ENCODE results near the gene LTN1.
"Not testable (repeated sequence)": the region's sequence is repeated elsewhere in the genome, so short reads cannot be mapped to it uniquely, and the experiment has no call there.

The LTN1 gene

DNA sequence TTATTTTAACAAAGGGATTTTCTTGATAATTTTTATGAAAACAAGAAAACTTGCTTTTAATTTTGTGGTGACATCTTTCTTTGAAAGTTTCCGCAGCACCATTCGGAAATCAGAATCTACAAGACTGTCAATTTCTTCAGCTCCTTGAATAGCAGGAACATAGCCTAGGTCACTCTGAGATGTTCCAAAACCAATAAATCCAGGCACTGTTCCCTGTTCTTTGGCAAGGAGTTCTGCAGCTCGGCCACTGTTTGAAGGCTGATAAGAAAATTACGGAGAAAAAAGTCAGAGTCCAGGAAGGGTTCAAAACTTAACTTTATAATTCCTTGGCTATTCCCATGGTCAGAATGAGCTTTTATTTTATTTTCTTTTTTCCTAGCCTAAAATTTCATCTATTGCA lies 6.0 kb downstream of the LTN1 start:
- DNase-seq, result no peak

DNA sequence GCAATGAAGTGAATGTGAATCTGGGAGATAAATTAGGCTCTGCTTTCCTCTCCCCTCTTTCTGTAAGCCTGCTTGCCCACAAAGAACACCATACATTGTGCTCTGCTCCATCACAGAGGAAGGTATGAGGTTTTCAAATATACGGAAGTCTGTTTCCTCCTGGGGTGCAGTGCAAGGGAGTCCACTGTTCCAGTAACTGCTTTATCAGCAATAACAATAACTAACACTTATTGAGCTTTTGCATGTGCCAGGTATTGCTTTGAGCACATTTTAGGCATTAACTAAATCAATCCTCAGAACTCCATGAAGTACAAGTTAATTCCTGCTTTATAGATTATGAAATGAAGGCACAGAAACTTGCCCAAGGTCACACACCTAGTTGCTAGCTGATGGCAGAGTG lies 10.0 kb downstream of the LTN1 start:
- no peak for DNase-seq

DNA sequence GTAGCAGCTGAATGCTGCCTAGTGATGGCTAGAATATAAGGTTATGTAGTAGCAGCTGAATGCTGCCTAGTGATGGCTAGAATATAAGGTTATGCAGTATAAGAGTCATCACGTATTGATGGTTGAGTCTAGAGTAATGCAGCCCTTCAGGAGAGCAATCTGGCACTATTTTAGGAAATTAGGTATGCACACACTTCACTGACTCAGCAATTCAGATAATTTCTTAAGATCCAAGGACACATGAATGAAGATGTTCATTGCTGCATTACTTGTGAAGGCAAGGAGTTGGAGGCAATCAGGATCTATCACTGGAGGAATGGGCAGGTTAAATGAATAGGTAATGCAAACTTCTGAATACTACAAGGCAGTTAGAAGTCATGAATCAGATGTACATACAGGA lies 13.6 kb downstream of the LTN1 start:
- no peak for DNase-seq

DNA sequence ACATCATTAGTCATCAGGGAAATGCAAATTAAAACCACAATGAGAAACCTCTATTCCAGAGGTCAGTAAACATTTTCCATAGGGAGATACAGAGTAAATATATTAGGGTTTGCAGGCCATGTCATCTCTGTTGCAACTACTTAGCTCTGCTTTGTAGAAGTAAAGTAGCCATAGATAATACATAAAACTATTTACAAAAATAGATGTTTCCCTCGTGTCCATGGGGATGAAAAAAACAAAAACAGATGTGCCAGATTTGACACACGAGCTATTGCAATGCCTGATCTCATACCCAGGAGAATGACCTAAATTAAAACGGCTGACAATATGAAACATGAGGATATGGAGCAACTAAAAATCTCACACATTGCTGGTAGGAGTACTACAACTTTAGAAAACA lies 17.3 kb downstream of the LTN1 start:
- no peak for DNase-seq

DNA sequence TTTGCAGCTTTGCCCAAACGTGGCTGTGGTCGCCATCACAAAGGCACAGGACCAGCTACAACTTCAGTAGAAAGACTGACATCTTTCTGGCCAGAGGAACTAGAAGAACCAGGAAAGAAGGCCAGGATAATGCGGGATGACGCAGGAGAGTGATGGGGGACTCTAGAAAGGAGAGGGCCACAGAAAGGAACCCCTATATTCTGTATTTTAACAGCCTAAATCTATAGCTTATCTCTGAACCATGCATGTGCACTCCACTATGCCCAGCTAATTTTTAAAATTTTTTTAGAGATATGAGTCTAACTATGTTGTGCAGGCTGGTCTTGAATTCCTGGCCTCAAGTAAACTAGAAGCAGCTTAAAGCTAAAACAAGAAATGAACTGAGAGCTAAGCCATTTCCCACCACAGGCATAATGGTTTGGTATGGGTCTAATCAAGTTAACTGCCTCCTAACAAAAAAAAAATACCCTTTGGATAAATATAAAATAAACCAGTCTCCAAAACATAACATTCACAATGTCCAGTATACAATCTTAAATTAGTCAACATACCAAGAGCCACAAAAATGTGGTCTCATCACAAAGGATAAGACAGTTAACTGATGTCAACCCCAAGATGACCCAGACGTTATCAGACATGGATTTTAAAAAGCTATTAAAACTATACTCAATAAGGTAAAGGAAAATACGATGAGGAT lies 18.0 kb downstream of the LTN1 start:
- DNase-seq, result no peak

DNA sequence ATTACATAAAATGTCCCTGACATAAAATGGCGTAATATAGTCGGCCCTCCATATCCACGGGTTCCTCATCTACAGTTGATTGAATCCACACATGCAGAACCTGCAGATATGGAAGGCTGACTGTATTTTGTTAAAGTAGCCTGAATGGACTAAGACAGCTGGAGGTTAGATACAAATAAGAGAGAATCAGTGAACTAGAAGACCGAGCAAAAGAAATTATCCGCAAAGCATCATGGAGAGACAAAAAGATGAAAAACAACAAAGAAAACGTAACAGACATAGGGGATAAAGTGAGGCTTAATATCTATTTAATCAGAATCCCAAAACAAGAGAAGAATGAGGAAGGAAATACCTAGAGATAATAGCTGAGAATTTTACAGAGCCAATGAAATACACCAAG lies 20.3 kb downstream of the LTN1 start:
- DNase-seq, result no peak

DNA sequence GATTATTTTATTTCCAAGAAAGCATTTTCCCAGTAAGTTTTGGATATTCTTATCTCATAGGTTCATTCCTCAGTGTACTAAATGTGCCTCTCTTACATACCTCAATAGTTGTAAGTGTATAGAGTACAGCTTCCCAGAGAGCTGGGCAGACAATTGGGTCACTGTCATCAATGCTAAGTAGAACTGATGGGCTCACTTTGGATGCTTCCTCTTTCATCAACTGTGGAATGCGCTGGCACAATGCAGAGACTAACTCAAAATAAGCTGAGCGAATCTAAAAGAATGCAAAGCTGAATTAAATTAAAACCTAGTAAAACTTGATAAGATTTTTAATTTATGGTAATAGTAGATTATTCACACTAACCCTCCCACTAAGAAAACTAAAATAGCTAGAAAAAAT lies 21.5 kb downstream of the LTN1 start:
- no peak for DNase-seq

DNA sequence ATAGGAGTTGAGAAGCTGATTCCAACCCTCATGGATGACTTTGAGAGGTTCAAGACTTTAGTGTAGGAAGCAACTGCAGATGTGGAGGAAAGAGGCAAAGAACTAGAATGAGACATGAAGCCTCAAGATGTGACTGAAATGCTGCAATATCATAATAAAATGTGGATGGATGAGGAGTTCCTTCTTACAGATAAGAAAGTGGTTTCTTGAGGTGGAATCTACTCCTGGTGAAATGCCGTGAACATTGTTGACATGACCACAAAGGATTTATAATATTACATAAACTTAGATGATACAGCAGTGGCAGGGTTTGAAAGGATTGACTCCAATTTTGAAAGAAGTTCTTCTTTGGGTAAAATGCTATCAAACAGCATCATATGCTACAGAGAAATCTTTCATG lies 28.8 kb downstream of the LTN1 start:
- DNase-seq, result no peak

DNA sequence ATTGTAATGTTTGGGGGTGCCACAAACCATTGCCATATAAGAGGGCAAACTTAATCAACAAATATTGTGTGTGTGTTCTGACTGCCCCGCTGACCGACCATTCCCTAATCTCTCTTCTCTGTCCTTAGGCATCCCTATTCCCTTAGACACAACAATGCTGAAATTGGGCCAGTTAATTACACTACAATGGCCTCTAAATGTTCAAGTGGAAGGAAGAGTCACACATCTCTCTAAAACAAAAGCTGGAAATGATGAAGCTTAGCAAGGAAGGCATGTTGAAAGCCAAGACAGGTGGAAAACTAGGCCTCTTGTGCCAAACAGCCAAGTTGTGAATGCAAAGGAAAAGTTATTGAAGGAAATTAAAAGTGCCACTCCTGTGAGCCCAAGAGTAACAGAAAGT lies 30.2 kb downstream of the LTN1 start:
- DNase-seq, result no peak

DNA sequence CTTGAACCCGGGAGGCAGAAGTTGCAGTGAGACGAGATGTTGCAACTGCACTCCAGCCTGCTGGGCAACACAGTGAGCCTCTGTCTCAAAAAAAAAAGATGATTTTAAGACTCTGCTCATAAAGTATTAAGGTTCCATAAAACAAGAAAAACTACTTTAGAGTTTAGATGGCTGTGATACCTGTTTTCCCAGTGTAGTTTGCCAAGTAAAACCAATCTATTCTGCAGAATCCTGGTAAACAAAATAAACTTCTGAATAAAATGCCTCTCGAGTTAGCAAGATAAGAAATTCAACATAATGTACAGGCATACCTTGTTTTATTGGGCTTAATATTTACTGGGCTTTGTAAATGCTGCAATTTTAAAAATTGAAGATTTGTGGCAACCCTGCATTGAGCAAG lies 30.8 kb downstream of the LTN1 start:
- no peak for DNase-seq

DNA sequence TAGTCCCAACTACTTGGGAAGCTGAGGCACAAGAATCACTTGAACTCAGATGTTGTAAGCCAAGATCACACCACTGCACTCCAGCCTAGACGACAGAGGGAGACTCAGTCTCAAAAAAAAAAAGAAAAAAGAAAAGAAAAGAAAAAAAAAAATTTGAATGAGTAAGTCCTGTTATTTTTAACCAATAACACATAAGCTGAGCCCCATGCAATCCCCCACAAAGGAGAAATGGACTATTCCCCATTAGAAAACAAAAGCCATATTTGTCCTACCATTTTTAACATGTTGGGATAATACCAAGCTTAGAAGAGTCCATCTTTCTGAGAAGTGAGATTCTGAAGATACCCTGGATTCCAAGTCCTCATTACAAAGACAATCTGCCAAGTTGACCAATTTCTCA lies 32.4 kb downstream of the LTN1 start:
- no peak for DNase-seq

DNA sequence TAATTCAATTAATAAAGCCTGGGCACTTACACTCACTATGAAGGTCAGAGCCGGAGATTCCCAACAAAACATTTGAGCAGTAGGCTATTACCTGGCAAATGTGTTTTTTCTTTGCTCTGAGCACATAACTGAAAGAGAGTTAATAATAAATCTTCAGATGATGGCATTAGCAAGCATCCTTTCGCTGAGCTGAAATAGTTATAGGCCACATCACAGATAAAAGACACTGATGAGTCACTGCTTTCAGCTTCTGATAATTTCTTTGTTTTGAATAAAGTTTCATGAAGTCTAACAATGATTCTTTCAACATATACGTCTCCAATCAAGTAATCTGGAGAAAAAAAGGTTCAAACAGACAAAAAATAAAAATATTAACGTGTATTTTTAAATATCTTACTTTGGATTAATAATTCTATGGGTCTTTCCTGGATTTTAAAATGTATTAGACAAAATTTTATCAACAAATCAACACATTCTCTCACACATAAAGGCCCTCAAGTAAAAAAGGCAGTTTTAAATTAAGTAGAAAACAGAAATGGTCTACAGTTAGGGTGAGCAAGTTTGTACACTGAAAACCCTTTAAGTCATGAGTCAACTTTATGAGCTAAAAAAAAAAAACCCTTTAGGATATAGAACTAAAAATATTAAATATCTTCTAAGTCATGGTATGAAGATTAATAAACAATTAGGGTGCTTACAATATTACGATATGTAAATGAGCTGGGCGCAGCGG lies 33.1 kb downstream of the LTN1 start:
- DNase-seq, result no peak

DNA sequence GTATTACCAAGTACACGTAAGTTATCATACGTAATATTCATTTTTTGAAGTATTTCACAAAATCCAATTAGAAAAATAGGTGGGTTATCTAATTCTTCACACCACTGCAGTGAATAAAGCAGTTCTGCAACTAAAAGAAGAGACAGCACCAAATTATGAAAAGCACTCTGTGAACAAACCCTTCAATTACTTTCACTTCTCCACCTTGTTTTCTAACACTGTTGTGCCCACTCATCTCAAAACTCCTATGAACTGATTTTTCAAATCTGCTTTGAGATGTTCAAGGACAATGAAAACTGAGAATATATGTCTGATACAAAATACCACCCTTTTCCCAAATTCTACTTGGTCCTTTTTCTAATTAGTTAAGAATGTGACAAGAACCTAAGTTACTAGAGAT lies 39.4 kb downstream of the LTN1 start:
- no peak for DNase-seq

DNA sequence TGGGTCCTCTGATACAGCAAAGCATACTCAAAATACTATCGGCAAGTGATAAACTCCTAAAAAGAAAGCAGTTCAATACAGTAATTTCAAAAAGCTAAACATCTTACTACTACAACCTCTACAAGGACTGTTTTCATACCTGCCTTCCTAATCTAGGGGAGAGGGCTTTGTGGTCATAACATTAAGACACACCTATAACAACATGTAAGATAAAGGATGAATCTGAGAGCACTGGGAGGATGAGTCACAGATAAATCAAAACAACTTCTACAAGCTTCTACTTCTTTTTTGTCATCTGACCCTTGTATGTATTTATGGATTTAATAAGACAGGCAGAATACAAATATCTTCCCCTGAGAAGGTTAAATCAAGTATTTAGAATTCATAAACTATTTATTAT lies 40.0 kb downstream of the LTN1 start:
- DNase-seq, result no peak

DNA sequence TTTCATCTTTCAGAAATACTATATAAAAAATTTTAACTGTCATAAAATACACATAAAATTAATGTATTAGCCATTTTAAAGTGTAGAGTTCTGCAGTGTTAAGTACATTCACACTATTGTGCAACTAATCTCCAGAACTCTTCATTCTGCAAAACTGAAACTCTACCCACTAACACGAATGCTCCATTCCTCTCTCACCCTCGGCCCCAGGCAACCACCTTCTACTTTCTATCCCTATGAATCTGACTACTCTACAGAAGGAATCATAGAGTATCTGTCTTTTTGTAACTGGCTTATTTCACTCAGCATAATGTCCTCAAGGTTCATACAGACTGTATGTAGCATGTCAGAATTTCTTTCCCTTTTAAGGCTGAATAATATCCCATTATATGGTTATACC lies 43.4 kb downstream of the LTN1 start:
- DNase-seq, result no peak

DNA sequence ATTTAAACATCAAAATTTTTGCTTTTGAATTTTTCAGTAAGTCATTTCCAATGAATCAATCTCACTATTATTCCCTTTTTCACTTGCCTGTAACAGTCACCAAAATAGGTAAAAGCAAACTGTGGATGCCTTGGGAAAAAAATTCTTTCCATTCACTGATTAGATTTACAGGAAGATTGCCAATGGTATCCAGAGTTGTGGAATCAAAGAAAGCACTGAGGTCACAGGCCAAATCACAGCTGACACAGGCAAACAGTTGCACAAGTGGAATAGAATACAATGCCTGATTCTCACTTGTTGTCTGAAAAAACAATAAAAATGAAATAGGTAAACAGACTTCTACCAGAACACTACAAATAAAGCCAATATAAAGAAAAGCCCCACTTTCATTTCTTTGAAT lies 48.4 kb downstream of the LTN1 start:
- DNase-seq, result no peak

DNA sequence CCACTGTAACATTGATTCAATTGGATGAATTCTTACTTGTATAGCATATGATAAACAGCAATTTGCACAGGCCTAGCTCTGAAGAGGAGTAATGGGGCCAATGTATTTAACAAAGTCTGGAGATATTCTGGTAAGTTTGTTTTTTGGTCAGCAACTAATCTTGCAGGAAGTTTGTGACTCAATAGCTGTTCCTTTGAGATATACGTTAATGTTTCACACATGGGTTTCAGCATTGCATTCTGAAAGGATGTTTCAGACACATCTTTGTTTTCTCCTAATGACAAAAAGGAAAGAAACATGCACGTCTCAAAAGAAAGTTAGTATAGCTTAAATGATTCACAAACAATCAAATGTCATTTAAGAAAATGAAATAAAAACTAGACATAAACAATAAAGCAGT lies 49.0 kb downstream of the LTN1 start:
- DNase-seq, result no peak

DNA sequence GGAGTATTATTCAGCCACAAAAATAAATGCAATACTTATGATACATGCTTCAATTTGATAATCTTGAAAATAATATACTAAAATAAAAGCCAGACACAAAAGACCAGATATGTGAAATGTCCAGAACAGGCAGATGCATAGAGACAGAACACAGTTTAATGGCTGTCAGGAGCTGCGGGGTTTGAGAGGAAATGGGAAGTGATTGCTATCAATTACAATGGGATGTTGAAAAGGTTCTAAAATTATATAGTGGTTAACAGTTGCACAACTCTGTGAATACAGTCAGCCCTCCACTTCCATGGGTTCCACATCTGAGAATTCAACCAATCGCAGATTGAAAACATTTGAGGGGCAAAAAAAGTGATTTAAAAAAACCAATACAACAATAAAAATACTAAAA lies 54.0 kb downstream of the LTN1 start:
- no peak for DNase-seq

DNA sequence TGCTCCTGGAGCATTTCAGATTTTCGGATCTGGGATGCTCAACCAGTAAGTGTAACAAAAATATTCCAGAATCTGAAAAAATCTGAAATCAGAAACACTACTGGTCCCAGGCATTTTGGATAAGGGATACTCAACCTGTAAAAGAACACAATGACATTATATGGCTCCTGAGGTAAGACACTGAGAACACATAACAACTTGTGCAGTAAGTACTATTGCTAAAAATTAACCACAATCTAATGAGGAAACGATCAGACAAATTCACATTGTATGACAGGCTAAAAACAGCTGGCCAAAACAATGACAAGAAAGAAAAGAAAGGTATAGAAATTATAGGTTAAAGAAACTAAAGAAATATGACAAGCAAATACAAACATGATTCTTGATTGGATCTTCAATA lies 54.9 kb downstream of the LTN1 start:
- DNase-seq, result no peak

DNA sequence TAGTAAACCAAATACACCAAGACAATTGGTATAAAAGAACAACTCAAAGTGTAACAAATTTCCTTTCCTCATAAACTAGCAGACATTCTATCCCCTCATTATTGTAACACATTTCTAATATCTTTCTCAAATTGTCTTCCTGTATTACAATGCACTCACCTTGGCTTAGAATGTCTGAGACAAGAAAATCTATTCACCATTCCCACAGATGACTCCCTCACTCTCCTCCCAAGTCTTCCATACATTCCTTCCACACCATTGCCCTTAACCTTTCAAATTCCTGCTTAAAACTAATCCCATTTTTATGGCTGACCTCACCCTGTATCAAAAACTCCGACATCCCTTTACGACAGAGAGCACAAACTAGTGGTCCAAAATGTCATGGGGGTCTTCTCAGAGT lies 56.0 kb downstream of the LTN1 start:
- DNase-seq, result no peak

DNA sequence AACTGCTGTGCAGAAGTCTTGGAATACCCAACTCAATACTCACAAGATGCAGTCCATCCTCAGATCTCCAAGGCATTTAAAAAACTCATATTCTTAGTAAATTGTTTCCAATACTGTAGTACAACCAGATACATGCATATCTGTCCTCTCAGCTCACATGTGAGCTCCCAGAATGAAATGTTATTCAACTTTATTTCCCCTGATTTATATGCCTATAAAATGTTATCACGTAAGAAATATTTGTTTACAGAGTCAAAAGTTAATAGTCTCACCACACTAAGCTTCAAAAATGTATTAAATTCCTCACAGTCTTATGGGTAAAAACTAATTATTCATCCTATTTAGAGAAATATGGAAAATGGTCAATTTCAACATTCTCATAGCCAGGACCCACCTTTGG lies 56.6 kb downstream of the LTN1 start:
- no peak for DNase-seq

DNA sequence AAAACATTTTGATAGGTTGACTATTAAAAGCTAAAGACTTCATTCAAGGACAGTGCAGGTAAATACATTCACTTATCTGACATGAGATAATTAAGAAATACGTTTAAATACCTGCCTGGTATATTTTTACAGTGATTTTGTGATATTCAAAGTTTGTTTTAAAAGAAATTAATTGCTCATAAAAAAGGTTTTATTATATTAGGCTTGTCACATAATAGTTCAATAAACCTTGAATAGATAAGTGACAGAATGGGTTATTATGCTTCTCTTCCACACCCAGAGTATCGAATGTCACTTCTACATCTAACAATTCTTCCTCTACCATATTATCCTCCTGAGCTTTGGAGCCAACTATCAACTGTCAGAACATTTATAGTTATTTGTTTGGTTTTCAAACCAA lies 60.0 kb downstream of the LTN1 start:
- no peak for DNase-seq

DNA sequence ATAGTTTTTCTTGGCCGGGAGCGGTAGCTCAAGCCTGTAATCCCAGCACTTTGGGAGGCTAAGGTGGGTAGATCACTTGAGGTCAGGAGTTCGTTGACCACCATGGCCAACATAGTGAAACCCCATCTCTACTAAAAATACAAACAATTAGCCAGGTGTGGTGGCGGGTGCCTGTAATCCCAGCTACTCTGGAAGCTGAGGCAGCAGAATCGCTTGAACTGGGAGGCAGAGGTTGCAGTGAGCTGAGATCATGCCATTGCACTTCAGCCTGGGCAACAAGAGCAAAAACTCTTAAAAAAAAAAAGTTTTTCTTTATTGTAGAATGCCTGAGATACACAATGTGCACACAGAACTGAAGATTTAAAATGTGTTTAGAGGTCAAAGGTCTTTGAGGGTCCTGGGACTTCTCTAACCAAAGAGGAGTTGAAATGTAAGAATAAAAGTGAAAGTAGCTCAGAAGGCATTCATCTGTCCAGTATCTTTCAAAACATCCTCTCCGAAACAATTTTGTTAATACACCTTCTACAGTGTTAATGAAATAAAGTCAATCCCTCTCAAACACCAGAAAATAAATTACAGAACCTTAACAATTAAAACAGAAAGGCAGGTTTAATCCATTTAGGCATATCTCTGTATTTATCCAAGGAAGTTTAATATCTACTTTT lies 60.8 kb downstream of the LTN1 start:
- DNase-seq, result not testable (repeated sequence)
